ENCODE results near the gene RASL10B.
"Not testable (repeated sequence)": the region's sequence is repeated elsewhere in the genome, so short reads cannot be mapped to it uniquely, and the experiment has no call there.

Gene RASL10B

DNA sequence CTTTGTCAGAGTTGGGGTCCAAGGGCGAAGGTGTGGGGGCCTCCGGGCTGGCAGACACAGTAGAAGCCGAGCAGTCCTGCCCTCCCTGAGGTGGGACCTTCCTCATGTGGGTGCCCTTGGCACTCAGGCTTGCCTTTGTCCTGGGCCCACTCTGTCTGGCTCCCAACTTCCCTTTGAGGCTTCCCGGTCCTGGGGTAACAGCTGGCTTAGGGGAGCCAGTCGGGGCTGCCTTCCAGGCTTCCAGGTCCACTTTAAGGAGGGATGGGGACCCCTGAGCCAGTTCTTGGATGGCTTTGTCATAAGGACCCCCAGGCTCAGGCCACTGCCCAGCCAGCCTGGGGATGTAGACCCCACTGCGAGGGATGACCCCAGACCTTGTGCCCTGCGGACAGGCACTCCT lies 13.8 kb downstream of the RASL10B start:
- Histone ChIP-seq H3K4me3 (ENCODE audit: low read length) (no peak overlapping the region), H3K9ac (ENCODE audit: low read length) (no peak overlapping the region), H3K9me3 (ENCODE audit: control insufficient read depth, low read depth, low read length) (no peaks in the 10 kb centered on the region)

DNA sequence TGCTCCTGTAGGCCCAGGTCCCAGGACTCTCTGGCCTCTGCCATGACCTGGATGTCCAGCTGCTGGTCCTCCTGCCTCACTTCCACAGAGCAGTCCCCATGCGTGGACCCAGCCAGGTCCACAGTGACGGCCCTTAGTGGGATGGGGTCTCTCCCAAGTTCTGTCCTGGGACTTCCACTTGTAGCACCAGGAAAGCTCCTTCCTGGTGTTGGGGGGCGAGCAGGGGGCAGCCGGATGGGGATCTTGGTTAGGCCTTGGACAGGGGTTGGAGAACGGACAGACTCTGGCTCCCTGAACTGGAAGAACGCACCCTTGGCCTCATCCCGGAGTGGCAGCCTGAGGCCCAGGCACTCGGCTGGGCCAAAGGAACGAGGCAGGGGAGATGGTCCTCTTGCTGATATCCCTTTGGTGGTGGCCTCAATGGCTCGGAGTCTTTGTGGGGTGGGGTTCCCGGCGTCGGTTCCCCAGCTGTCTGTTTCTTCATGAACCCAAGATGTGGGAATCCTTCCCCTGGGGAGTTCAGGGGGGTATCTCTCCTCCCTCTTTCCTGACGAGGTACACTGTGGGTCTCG lies 14.4 kb downstream of the RASL10B start:
- Histone ChIP-seq H3K4me1 (ENCODE audit: control insufficient read depth, low read depth, low read length) (no peaks in the 10 kb centered on the region), H3K4me3 (ENCODE audit: low read length) (no peak overlapping the region), H3K36me3 (ENCODE audit: control insufficient read depth, low read depth, low read length) (no peaks in the 10 kb centered on the region), H3K9me3 (ENCODE audit: control insufficient read depth, low read depth, low read length) (no peaks in the 10 kb centered on the region), H3K27ac (ENCODE audit: low read length) (no peak overlapping the region), H3K9ac (ENCODE audit: low read length) (no peak overlapping the region), H3K27me3 (ENCODE audit: control insufficient read depth, insufficient read depth, low read length) (peaks cover 40% of the 10 kb centered on the region)

More for the DNA sequence above, 13.8 kb downstream of the RASL10B start:
- H3K4me1 ChIP-seq (ENCODE audit: control insufficient read depth, low read depth, low read length) = no peaks in the 10 kb centered on the region
- no peaks in the 10 kb centered on the region for H3K36me3 ChIP-seq (ENCODE audit: control insufficient read depth, low read depth, low read length)
- no peak overlapping the region for H3K27ac ChIP-seq (ENCODE audit: low read length)
- H3K27me3 ChIP-seq (ENCODE audit: control insufficient read depth, insufficient read depth, low read length) = peaks cover 40% of the 10 kb centered on the region

GRCh38 chr17:35747540-35748017 lies 16.1 kb downstream of the RASL10B start:
- Histone ChIP-seq H3K4me1 (ENCODE audit: control insufficient read depth, low read depth, low read length) (no peaks in the 10 kb centered on the region), H3K4me3 (ENCODE audit: low read length) (no peak overlapping the region), H3K36me3 (ENCODE audit: control insufficient read depth, low read depth, low read length) (no peaks in the 10 kb centered on the region), H3K27me3 (ENCODE audit: control insufficient read depth, insufficient read depth, low read length) (peaks cover 26% of the 10 kb centered on the region), H3K9ac (ENCODE audit: low read length) (no peak overlapping the region), H3K27ac (ENCODE audit: low read length) (no peak overlapping the region), H3K9me3 (ENCODE audit: control insufficient read depth, low read depth, low read length) (no peaks in the 10 kb centered on the region)

- Histone ChIP-seq H3K27me3 (ENCODE audit: control insufficient read depth, insufficient read depth, low read length) (peaks cover 21% of the 10 kb centered on the region), H3K27ac (ENCODE audit: low read length) (no peak overlapping the region), H3K4me3 (ENCODE audit: low read length) (no peak overlapping the region), H3K9ac (ENCODE audit: low read length) (no peak overlapping the region), H3K36me3 (ENCODE audit: control insufficient read depth, low read depth, low read length) (no peaks in the 10 kb centered on the region), H3K9me3 (ENCODE audit: control insufficient read depth, low read depth, low read length) (no peaks in the 10 kb centered on the region), H3K4me1 (ENCODE audit: control insufficient read depth, low read depth, low read length) (no peaks in the 10 kb centered on the region)
These were observed 17.0 kb downstream of the RASL10B start for GRCh38 chr17:35748341-35748841.

GRCh38 chr17:35748979-35749378 lies 17.5 kb downstream of the RASL10B start:
- Histone ChIP-seq H3K9me3 (ENCODE audit: control insufficient read depth, low read depth, low read length) (no peaks in the 10 kb centered on the region), H3K27ac (ENCODE audit: low read length) (no peak overlapping the region), H3K4me1 (ENCODE audit: control insufficient read depth, low read depth, low read length) (no peaks in the 10 kb centered on the region), H3K27me3 (ENCODE audit: control insufficient read depth, insufficient read depth, low read length) (peaks cover 21% of the 10 kb centered on the region), H3K4me3 (ENCODE audit: low read length) (no peak overlapping the region), H3K9ac (ENCODE audit: low read length) (no peak overlapping the region), H3K36me3 (ENCODE audit: control insufficient read depth, low read depth, low read length) (no peaks in the 10 kb centered on the region)

- Histone ChIP-seq H3K9ac (ENCODE audit: low read length) (no peak overlapping the region), H3K27me3 (ENCODE audit: control insufficient read depth, insufficient read depth, low read length) (peaks cover 21% of the 10 kb centered on the region), H3K4me1 (ENCODE audit: control insufficient read depth, low read depth, low read length) (no peaks in the 10 kb centered on the region), H3K9me3 (ENCODE audit: control insufficient read depth, low read depth, low read length) (no peaks in the 10 kb centered on the region), H3K4me3 (ENCODE audit: low read length) (peak overlapping the region; percentile 33), H3K27ac (ENCODE audit: low read length) (no peak overlapping the region), H3K36me3 (ENCODE audit: control insufficient read depth, low read depth, low read length) (no peaks in the 10 kb centered on the region)
These were observed 18.3 kb downstream of the RASL10B start for GRCh38 chr17:35749560-35750412.

DNA sequence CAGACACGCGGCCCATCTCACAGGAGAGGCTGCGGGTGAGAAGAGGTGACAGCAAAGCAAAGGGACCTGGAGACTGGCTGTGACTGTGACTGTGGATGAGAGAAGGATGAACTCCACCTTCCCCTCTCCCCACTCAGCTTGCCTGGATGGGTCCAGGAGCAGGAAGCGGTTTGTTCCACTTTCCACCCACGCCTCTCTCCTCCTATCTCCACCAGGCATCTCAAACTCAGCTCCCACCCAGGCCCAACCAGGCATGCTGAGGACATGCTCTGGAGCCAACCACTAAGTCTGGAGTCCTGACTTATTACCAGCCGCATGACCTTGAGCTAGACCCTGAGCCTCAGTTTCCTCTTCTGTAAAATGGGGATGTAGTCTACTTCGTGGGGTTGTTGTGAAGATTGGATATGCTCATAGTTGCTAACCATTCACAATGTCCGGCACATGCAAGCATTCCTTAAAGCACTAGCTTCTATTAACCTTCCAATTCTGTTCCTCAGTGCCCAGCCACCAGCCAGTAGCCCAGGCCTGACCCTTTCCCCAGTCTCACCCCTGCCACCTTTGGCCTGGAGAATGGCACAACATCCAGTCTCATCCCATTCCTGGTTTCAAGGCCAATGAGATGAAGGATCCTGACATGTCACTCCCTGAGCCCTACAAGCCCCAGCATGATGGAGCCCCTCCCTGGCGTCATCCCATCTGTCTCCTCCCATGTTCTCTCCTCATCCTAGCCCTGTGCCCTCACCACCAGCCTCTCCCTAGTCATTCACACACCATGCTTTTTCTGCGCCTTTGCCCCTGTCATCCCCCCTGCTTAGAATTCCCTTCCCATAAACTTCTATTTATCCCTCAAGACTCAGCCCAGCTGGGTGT lies 19.3 kb downstream of the RASL10B start:
- H3K9me3 ChIP-seq (ENCODE audit: control insufficient read depth, low read depth, low read length) = no peaks in the 10 kb centered on the region
- peak overlapping the region; percentile 33 for H3K4me3 ChIP-seq (ENCODE audit: low read length)
- peaks cover 21% of the 10 kb centered on the region for H3K27me3 ChIP-seq (ENCODE audit: control insufficient read depth, insufficient read depth, low read length)
- H3K27ac ChIP-seq (ENCODE audit: low read length) = no peak overlapping the region
- H3K36me3 ChIP-seq (ENCODE audit: control insufficient read depth, low read depth, low read length) = no peaks in the 10 kb centered on the region
- H3K4me1 ChIP-seq (ENCODE audit: control insufficient read depth, low read depth, low read length) = no peaks in the 10 kb centered on the region
- H3K9ac ChIP-seq (ENCODE audit: low read length) = no peak overlapping the region

DNA sequence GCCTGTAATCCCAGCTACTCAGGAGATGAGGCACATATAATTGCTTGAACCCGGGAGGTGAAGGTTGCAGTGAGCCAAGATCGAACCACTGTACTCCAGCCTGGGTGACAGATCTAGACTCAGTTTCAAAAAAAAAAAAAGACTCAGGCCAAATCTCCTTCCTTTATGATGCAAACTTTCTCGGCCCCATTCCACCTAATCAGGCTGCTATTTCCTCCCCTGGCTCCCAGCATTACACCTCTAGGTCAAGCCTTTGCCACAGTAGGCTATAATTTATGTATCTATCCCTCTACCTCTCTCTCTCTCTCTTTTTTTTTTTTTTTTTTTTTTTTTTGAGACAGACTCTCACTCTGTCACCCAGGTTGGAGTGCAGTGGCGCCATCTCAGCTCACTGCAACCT lies 20.1 kb downstream of the RASL10B start:
- H3K4me1 ChIP-seq (ENCODE audit: control insufficient read depth, low read depth, low read length); H3K9ac ChIP-seq (ENCODE audit: low read length); H3K9me3 ChIP-seq (ENCODE audit: control insufficient read depth, low read depth, low read length); H3K27ac ChIP-seq (ENCODE audit: low read length); H3K4me3 ChIP-seq (ENCODE audit: low read length); H3K36me3 ChIP-seq (ENCODE audit: control insufficient read depth, low read depth, low read length): not testable (repeated sequence)
- H3K27me3 ChIP-seq (ENCODE audit: control insufficient read depth, insufficient read depth, low read length) = peaks cover 21% of the 10 kb centered on the region

DNA sequence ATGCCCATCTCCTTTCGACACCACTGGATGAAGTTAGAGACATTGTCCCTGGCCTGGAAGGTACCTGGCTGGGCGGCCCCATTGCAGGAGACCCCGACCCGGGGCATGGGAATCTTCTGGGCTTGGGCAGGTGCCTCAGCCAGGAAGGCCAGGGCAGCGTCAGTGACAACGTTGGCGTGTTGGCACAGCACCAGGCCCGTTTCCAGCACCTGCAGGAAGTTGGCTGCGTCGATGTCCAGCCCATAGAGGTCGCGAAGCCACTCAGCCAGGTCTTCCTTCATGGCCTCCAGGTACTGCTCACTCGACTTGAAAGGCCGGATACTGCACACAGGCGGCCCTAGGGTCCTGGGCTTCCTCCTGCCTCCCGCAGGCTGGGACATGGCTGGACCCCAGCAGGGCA lies 21.0 kb downstream of the RASL10B start:
- peaks cover 21% of the 10 kb centered on the region for H3K27me3 ChIP-seq (ENCODE audit: control insufficient read depth, insufficient read depth, low read length)
- no peak overlapping the region for H3K27ac ChIP-seq (ENCODE audit: low read length)
- no peaks in the 10 kb centered on the region for H3K4me1 ChIP-seq (ENCODE audit: control insufficient read depth, low read depth, low read length)
- H3K9ac ChIP-seq (ENCODE audit: low read length) = no peak overlapping the region
- H3K4me3 ChIP-seq (ENCODE audit: low read length) = no peak overlapping the region
- no peaks in the 10 kb centered on the region for H3K36me3 ChIP-seq (ENCODE audit: control insufficient read depth, low read depth, low read length)
- H3K9me3 ChIP-seq (ENCODE audit: control insufficient read depth, low read depth, low read length) = no peaks in the 10 kb centered on the region

- no peak within 1 kb of the TSS for H3K27ac ChIP-seq (ENCODE audit: low read length)
- no peaks in the 10 kb centered on the region for H3K9me3 ChIP-seq (ENCODE audit: control insufficient read depth, low read depth, low read length)
- no peaks in the 10 kb centered on the region for H3K36me3 ChIP-seq (ENCODE audit: control insufficient read depth, low read depth, low read length)
- H3K4me1 ChIP-seq (ENCODE audit: control insufficient read depth, low read depth, low read length) = no peaks in the 10 kb centered on the region
- peaks cover 21% of the 10 kb centered on the region for H3K27me3 ChIP-seq (ENCODE audit: control insufficient read depth, insufficient read depth, low read length)
- H3K9ac ChIP-seq (ENCODE audit: low read length) = no peak within 1 kb of the TSS
- no peak within 1 kb of the TSS for H3K4me3 ChIP-seq (ENCODE audit: low read length)
These were observed 21.7 kb downstream of the RASL10B start, which contains the start of gene GAS2L2 for GRCh38 chr17:35752945-35753764. Gene GAS2L2 (minus strand): TSS chr17:35753239. CDS start chr17:35752850, 389 bp downstream.
